C4-2B (cell line): ENCODE results near the gene DIS3L2.

Experiments
- H3K27ac ChIP-seq: fragments of 450-650 bp; 2 replicates; pipeline ENCODE4 v1.5.1; 2017
- CTCF ChIP-seq: fragments of 450-650 bp; conservative IDR thresholded peaks from 2 replicates; pipeline ENCODE4 v1.5.1; 2017; ENCODE audit warnings: mild to moderate bottlenecking
- ZFX ChIP-seq: fragments of 450-650 bp; IDR thresholded peaks from 2 replicates; pipeline ENCODE4 v1.6.1; 2017

The DIS3L2 gene

GRCh38 chr2:232229911-232230310 lies 268.4 kb downstream of the DIS3L2 start:
- no peak overlapping the region for H3K27ac ChIP-seq
- TF ChIP-seq CTCF (no peak), ZFX (no peak)

DNA sequence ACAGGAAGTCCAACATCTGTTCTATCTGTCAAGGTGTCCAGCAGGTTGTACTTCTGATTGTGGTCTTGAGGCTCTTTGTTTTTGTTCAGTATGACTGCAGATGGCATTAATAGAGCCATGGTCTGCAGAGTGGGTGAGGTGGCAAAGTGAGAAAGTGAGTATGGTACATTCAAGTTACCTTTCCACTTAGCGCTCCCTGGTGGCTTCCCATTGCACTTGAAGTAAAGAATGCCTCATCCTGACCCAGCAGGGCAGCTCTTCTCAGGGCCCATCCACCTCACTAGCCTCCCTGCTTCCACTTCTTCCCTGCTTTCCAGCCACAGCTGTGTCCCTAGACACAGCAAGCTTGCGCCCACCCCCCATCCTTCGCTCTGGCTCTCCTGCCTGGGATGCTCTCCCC lies 269.0 kb downstream of the DIS3L2 start:
- H3K27ac ChIP-seq: no peak overlapping the region
- TF ChIP-seq ZFX (no peak), CTCF (peak; percentile 28)

- TF ChIP-seq ZFX: no peak
- TF ChIP-seq CTCF: no peak
- no peak overlapping the region for H3K27ac ChIP-seq
Observed at GRCh38 chr2:232231554-232231953, 270.0 kb downstream of the DIS3L2 start.

DNA sequence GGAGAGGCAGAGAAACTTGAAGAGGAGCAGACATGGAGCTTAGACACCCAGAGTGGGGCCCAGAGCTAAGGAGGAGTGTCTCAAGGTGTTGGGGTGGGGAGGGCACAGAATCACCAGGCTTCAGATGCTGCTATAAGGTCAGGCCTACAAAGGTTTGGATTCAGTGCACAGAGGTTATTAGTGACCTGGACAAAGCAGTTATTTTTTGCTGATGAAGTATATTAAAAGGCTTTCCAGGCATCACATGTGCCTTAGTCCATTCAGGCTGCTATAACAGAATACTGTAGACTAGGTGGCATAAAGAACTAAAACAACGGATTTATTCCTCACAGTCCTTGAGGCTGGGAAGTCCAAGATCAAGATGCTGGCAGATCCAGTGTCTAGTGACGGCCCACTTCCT lies 271.4 kb downstream of the DIS3L2 start:
- H3K27ac ChIP-seq: peak overlapping the region; percentile 95; the same call in 1 of the 2 replicates
- no peak for TF ChIP-seq CTCF
- TF ChIP-seq ZFX: no peak

DNA sequence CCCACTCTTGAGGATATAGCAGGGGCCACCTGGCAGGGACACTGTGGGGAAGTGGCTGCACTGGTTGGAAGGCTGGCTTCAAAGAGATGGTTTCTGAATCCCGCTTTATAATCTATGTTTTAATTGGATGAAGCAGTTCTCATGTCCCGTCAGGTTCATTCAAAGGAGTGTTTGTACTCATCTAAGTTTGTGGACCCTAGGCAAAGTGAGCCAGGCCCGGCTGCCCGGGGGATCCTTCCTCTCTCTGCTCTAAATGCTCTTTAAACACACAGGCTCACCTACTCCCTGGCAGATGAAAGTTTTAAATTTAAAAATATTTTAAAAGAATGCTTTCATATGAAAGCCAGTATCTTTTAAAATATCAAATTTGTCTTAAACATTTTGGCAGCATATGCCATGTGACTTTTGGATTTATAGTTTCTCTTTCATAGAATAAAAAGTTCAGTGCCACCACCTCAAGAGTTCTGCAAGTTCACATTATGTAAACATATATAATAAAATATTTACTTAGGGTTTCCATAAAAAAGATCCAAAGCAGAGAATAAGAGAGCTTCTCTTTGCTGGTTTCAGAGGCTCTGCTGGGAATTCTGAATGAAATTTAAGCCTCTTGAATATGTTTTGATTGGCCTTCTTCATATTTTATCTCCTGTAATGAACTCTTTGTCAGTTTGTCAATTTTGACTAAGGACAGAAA lies 273.6 kb downstream of the DIS3L2 start:
- peak overlapping the region; percentile 95 for H3K27ac ChIP-seq
- no peak for TF ChIP-seq ZFX
- no peak for TF ChIP-seq CTCF

DNA sequence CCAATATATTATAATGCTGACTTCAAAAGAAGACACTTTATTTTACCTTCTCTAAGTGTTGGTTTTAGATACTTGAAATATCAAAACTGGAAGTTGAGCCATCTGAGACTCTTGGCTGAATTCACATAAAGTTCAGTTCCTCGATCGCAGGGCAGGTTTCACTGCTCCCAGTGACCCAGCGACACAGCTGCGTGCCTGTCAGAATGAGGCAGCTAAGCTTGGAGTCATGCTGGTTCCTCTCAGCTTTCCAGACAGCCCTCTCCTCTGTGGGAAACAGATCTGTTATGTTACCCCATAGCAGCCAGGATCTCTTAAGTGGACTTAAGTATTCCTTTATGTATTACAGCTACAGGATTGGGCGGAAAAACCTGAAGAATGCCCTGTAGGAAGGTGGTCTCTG lies 274.2 kb downstream of the DIS3L2 start:
- TF ChIP-seq CTCF: no peak
- TF ChIP-seq ZFX: no peak
- peak overlapping the region; percentile 90 for H3K27ac ChIP-seq

- no peak for TF ChIP-seq CTCF
- TF ChIP-seq ZFX: no peak
- H3K27ac ChIP-seq: peak overlapping the region; percentile 90
Observed at GRCh38 chr2:232236200-232236599, 274.7 kb downstream of the DIS3L2 start.
